HG03571 (cell line): ENCODE data around the gene FOSB.
"Not testable (repeated sequence)": the region's sequence is repeated elsewhere in the genome, so short reads cannot be mapped to it uniquely, and the experiment has no call there.

Source experiments
- ATAC-seq: cut with Tn5 transposase; IDR thresholded peaks from one replicate; pipeline ENCODE4 v1.9.1; 2021; ENCODE audit not compliant: unreplicated experiment

FOSB gene

DNA sequence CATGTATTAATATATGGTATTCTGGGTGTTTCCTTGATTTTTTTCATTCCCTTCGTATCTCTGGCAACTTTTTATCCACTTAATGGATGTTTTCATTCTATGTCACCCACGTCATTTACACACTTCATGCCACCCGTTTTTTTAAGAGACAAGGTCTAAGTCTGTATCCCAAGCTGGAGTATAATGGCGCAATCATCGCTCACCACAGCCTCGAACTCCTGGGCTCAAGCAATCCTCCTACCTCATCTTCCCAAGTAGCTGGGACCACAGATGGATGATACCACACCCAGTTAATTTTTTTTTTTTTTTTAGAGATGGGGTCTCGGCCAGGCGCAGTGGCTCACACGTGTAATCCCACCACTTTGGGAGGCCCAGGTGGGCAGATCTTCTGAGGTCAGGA, 36.1 kb downstream of the FOSB start:
- ATAC-seq = no peak

DNA sequence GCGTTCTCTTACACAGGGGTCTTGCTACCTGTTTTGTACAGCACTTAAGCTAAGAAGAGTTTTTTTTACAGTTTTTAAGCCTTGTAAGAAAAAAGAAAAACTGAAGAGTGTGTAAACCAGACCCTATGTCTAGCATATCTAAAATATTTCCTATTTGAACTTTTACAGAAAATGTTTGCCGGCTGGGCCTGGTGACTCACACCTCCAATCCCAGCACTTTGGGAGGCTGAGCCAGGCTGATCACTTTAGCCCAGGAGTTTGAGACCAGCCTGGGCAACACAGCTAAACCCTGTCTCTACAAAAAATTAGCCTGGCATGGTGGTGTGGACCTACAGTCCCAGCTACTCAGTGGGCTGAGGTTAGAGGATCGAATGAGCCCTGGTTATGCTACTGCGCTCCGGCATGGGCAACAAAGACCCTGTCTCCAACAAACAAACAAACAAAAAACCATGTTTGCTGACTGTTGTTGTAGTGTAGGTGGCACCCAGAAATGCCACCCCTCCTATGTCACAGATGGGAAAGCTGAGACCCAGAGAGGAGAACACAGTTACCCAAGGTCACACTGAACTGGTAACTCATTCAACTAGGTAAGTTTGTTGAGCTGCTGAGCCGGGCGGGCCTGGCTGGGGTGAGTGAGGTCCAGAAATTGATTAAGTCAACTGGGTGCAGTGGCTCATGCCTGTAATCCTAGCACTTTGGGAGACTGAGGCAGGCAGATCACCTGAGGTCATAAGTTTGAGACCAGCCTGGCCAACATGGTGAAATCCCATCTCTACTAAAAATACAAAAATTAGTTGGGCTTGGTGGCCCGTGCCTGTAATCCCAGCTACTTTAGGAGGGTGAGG, 37.6 kb downstream of the FOSB start:
- no peak for ATAC-seq

DNA sequence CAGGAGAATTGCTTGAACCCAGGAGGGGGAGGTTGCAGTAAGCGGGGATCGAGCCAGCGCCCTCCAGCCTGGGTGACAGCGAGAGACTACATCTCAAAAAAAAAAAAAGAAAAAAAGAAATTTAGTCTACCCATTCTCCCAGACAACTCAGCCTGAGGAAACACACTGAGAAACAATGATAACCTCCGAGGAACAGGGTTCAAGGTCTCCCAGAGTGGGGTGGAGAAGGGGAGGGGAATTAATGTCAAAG, 38.1 kb downstream of the FOSB start:
- no peak for ATAC-seq

DNA sequence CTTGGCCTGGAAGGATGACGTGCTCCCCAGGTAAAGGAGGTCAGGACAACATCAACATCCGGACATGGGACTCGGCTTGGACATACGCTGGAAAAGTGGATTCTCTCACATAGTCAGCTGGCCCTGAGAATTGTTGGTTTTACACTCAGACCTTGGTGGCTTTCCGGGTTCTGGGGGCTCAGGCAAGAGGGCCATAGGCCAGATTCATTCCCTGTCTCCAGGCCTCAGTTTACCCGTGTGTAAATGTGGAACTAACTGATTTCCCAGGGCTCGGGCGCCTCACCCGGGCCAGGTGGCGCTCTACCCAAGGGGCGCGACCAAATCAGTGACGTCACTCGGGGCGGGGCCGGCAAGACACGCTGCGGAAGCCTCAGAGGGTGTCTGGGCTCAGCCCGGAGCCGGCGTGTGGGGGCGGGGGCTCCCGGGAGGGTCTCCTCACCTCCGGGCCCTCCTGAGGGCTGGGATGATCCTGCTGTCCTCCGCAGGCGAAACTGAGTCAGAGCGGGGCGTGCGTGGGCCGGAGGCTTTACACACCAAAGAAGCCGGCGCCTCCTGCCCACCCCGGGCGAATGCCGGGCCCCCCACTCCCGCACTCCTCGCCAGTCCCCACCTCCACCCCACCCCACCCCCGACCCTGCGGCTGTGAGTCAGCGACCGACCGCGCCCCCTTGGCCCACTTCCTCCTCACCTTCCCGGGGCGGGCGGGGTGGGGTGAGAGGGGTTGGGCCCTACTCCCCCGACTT, 38.6 kb downstream of the FOSB start:
- peak; percentile 36 for ATAC-seq

DNA sequence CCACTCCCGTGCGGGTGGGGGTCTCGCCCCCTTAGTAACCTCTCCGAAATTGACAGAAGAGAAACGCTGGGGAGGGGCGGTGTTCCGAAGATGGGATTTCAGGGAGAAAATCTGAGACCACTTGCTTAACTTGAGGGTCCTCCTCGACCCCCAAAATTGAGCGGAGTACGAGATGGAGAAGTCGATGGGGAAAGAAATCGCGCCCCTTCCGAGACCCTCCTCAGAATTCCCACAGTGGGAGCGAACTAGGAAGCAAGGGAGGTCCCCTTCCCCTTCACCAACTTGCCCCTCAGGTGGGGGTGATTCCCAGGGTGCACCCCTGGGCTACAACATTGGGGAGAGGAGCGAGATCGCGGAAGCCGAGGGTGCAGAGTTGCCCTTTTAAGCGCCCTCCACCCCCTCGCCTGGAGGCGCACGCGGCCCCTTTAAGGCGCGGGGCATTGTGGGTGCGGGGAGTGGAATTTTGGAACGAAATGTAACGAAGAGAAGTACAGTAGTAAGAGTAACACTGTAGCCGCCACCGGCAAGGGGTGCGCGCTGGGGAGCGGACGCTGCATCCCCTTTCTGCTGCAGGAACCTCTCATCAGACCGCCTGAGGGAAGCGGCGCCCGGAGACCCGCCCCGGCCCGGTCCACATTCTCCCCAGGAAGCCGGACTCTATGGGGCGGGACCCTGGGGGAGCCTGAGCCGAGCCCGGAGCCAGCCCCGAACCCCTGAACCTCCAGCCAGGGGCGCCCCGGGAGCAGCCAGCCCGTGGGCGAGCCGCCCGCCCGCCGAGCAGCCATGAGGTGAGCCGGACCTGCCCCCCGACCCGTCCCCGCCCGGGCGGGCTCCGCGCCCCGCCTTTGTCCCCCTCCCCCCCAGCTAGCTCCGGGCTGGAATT, 39.4 kb downstream of the FOSB start, which contains the start of gene VASP:
Gene VASP (plus strand): TSS at position 491 of the 883 bp plus-strand sequence. CDS start 293 bp downstream, at position 784.
- ATAC-seq = peak; percentile 43

DNA sequence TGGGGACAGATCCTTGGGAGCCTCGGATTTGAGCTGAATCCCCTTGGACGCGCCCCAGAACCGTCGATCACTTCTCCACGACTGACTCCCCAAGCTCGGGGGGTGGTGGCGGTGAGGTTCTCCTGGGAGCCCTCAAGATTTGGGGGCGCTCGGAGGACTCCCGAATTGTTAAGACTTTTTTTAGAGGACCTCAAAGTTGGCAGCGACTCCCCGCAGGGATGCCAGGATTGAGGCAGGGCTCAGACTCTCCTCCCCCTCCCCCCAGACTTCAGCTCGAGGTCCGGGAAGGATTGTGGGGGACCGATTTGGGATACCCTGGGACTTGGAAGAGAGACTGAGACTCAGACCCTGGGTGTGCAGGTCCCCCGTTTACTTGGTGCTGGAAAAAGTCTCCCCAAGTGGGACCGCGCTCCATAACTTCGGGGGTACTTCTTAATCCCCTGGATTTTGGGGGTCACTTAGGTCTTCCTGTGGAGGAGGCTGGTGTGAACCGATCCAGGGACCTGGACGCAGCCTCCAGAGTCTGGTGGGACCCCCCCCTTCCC, 40.1 kb downstream of the FOSB start:
- no peak for ATAC-seq

DNA sequence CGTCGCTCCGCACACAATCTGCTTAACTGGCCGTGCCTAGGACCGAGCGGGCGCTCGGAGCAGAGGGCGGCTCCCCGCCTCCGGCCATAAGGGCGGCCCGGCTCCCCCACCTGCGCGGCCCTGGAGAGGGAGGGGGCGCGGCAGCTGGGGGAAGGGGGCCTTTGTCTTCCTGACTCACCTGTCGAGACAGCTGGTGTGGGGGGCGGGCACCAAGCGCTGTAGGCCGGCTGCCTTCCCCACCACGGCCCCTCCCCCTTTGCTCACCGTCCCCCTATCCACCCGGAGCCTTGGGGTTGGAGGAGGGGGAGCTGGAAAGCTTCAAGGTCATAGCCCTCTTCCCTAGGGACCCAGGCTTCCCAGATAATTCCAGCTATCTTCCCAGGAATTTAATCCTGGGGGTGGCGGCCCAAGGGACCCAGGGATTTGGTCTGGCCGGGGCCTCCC, 40.6 kb downstream of the FOSB start:
- no peak for ATAC-seq

DNA sequence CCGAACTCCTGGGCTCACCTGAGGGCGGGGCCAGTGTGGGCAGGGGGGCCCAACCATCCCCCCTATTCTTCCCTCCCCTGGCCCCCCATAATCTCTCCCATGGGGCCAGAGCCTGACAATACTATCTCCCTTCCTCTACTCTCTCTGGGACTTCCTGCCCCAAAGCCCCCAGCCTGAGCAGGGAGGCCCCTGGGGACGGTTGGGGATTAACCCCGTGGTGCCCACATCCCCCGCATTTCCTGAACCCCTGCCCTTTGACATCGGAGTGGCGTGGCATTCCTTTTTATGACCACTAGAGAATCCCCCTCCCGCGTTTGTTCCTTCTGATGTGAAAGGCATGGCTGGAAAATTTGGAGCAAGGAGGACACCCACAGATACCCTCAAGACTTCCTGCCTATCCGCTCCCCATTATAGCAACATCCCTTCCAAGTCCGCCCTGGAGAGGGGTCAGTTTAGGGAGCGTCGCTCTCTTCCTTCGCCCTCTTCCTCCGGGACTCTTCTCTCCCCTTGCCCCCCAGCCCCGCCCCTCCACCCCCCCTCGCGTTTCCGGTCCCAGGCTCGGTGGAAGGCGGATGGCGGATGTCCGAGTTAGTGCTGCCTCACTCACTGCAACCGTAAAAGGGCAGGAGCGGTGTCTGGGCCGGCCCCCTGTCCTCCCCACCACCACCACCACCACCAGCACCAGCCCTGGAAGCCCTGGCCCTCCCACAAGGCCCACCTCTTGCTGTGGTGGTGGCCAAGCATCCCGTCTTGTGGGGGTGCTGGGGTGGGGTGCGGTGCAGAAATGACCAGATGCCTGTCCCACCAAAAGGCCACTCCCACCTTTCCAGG, 41.3 kb downstream of the FOSB start:
- ATAC-seq = no peak

DNA sequence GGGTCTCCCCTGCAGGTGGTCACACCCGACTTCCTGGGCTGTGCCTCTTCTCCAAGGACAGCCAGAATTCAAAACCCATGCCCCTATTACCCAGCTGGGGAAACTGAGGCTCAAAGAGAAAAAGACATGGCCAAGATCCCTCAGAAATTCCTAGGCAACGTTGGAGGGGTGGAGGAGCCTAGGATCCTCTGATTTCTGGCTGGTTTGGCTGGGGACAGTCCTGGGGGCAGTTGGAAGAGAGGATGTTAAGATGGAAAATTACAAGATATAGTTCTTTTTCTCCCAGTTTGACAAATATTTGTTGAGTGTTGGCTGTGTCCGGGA, 41.9 kb downstream of the FOSB start:
- ATAC-seq = no peak

DNA sequence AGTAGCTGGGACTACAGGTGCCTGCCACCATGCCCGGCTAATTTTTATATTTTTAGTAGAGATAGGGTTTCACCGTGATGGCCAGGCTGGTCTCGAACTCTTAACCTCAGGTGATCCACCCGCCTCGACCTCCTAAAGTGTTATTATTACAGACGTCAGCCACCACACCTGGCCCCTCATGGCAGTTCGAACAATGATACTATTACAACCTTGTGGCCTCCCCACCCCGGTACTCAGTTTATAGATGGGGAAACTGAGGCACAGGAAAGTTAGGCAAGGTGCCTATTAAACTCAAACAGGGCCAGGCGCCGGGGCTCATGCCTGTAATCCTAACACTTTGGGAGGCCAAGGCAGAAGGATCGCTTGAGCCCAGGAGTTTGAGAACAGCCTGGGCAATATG, 42.6 kb downstream of the FOSB start:
- ATAC-seq = not testable (repeated sequence)

DNA sequence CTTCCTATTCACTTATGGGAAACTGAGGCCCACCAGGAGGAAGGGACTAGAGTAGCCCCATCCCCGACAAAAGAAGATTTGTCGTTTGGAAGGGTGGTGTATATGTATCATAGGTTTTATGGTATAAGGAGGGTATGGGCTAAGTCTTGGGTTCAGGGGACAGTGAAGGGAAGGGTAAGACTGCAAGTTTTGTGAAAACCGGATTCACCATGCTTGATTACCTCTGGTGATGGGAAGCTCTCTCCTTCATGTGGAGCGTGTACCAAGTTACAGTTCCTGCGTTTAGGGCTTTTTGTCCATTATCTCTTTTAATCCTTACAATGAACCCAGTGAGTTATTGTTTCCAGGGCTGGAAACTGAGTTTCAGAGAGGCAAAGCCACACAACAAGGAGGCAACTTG, 43.3 kb downstream of the FOSB start:
- no peak for ATAC-seq

DNA sequence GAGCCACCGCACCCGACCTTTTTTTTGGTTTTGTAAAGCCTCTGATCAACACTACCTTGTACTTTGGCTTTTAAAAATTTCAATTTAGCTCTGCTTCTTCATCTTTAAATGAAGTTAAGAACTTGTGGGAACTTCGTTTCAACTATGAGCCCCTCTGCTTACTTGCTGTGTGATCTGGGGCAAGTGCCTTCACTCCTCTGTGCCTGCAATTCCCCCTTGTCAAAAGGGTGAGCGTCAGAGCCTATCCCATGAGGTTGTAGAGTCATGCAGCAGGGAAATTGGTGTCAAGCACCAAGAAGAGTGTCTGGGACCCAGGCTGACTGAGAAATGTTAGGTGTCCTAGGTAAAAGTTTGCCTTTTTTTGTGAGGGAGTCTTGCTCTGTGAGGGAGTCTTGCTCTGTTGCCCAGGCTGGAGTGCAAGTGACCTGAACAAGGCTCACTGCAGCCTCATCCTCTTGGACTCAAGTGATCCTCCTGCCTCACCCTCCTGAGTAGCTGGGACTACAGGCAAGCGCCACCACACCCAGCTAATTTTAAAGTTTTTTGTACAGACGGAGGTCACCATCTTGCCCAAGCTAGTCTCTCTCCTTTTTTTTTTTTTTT, 45.2 kb downstream of the FOSB start:
- ATAC-seq = no peak

DNA sequence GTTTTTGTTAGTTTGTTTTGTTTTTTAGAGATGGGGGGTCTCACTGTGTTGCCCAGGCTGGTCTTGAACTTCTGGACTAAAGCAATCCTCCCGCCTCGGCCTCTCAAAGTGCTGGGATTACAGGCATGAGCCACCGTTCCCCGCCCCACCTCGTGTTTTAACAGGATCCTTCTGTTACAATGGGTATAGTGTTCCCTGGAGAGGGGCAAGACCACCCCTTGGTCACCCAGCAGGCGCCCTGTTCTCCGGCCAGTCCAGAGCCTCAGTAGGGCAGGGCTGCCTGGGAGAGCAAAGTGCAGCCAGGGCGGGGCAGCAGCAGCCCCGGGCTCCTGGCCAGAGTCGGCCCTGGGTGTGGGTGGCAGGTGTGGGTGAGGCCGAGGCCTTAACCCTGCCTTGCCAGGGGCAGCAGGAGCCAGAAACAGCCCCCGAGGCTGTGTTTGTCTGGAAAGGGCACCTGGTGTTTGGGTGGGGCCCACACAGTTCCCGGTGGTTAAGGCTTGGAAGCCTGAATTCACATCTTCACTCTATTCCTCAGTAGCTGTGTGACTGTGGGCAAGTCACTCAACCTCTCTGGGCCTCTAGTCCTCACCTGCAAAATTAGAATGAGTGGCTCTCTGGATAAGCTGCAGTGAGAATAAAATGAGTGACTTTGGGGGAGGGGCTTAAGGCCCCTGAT, 46.7 kb downstream of the FOSB start:
- no peak for ATAC-seq

DNA sequence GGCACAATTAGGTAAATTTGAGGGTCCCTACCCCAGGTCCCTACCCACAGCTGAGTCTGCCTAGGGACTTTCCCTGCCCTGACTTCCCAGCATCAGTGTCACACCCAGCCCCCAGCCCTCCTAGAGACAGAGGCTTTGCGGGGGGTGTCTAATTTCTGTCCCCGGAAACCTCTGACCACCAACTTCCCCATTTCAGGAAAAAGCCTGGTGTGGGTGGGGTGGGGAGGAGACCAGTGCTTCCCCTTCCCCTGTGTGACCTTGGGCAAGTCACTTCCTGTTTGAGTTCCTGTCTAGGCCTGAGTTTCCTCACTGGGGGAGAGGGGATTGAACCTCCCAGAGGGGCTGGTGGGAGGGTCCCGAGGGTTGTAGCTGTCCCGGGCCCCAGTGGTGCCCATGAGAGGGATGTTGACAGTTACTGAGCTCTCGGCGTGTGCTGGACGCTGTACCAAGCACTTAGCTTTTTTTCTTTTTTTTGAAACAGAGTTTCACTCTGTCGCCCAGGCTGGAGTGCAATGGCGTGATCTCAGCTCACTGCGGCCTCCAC, 47.4 kb downstream of the FOSB start:
- ATAC-seq = no peak

DNA sequence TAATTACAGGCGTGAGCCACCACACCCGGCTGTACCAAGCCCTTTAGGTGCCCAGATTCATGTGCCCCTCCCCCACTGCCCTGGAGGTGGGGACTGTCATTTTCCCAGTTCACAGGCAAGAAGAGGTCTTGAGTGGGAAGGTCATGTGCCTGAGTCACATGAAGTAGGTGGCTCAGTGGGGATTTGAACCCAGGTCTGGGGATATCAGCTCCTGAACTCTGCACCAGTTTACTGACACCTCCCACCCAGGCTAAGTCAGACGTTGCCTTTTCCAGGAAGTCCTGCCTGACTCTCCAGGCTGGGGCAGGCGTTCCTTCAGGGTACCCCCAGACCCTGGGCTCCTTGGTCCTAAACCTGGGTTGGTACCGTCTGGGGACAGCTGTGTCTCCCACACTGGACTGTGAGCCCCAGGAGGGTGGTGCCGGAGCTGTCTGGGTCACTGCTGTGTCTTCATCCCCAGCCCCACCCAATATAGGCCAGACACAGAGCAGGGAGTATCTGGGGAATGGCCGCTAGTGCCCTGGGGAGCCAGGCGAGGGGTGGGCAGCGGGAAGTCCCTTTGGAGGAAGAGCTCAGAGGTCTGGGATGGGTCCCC, 48.1 kb downstream of the FOSB start:
- no peak for ATAC-seq

DNA sequence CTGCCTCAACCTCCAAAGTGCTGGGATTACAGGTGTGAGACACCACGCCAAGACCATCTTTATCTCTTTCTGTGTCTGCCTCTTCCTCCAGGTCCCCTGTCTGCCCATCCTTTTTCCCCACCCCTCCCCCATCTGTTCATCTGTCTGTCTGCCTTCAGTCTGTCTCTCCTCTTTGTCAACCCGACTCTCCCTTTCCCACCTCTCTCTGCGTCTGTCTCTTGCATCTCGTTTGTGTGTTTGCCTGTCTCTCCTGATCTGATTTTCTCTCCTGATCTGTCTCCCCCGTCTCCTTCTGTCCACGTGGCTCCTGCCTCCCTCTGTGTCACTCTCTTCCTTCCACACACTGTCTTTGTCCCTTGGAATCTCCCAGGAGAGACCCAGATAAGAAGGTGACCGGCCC, 49.4 kb downstream of the FOSB start:
- ATAC-seq = no peak

DNA sequence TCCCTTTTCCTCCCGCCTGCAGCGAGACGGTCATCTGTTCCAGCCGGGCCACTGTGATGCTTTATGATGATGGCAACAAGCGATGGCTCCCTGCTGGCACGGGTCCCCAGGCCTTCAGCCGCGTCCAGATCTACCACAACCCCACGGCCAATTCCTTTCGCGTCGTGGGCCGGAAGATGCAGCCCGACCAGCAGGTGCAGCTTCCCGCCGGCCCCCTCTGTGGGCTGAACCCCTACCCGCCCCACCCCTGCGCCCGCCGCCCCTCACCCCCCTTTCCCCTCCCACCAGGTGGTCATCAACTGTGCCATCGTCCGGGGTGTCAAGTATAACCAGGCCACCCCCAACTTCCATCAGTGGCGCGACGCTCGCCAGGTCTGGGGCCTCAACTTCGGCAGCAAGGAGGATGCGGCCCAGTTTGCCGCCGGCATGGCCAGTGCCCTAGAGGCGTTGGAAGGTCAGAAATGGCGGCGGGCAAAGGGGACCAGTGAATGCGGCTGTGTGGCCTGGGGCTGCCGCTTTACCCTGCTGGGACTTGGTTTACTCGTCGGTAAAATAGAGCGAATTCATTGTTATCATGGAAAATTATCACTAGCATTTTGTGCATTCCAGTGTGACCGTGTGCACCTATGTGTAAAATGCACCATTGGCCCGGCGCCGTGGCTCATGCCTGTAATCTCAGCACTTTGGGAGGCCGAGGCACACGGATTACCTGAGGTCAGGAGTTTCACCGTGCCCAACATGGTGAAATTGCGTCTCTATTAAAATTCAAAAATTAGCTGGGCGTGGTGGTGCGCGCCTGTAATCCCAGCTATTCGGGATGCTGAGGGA, 50.1 kb downstream of the FOSB start:
- no peak for ATAC-seq

DNA sequence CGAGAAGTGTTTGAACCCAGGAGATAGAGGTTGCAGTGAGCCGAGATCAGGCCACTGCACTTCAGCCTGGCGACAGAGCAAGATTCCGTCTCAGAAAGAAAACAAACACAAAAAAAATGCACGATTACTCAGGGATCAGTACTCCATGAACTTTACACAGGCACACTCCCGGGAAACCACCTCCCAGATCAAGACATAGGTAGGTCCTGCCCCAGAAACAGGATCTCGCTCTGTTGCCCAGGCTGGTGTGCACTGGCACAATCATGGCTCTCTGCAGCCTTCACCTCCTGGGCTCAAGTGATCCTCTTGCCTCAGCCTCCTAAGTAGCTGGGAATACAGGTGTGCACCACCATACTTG, 50.7 kb downstream of the FOSB start:
- no peak for ATAC-seq
